ENCODE data around the gene RNF121. TPM values are rescaled to one million over a fixed set of nuclear protein-coding genes. Genes with fewer than 3 reads are reported as not detected.

Gene RNF121
- total and polyA plus RNA-seq, 2 of the 13 experiments (the other 11 are each of a cell fraction or from before 2014, with no cell fraction given): 28.6 to 44.3 TPM

- TF ChIP-seq, protein P1, sequence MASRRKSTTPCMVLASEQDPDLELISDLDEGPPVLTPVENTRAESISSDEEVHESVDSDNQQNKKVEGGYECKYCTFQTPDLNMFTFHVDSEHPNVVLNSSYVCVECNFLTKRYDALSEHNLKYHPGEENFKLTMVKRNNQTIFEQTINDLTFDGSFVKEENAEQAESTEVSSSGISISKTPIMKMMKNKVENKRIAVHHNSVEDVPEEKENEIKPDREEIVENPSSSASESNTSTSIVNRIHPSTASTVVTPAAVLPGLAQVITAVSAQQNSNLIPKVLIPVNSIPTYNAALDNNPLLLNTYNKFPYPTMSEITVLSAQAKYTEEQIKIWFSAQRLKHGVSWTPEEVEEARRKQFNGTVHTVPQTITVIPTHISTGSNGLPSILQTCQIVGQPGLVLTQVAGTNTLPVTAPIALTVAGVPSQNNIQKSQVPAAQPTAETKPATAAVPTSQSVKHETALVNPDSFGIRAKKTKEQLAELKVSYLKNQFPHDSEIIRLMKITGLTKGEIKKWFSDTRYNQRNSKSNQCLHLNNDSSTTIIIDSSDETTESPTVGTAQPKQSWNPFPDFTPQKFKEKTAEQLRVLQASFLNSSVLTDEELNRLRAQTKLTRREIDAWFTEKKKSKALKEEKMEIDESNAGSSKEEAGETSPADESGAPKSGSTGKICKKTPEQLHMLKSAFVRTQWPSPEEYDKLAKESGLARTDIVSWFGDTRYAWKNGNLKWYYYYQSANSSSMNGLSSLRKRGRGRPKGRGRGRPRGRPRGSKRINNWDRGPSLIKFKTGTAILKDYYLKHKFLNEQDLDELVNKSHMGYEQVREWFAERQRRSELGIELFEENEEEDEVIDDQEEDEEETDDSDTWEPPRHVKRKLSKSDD (CRISPR knock-in tag; IDR thresholded peaks at IDR 0.05; ENCODE audit: low read depth): no peak
- no peak for TF ChIP-seq NFE2L2 (IDR thresholded peaks at IDR 0.05; ENCODE audit: low read length)
- TF ChIP-seq ZNF484 (CRISPR knock-in tag; IDR thresholded peaks at IDR 0.05; ENCODE audit: borderline replicate concordance, low read depth): no peak
- no peak for TF ChIP-seq ZNF10 (CRISPR knock-in tag; IDR thresholded peaks at IDR 0.05; ENCODE audit: borderline replicate concordance, low read depth)
- TF ChIP-seq MIER3 (CRISPR knock-in tag; IDR thresholded peaks at IDR 0.05; ENCODE audit: borderline replicate concordance): no peak
- TF ChIP-seq, protein P2, sequence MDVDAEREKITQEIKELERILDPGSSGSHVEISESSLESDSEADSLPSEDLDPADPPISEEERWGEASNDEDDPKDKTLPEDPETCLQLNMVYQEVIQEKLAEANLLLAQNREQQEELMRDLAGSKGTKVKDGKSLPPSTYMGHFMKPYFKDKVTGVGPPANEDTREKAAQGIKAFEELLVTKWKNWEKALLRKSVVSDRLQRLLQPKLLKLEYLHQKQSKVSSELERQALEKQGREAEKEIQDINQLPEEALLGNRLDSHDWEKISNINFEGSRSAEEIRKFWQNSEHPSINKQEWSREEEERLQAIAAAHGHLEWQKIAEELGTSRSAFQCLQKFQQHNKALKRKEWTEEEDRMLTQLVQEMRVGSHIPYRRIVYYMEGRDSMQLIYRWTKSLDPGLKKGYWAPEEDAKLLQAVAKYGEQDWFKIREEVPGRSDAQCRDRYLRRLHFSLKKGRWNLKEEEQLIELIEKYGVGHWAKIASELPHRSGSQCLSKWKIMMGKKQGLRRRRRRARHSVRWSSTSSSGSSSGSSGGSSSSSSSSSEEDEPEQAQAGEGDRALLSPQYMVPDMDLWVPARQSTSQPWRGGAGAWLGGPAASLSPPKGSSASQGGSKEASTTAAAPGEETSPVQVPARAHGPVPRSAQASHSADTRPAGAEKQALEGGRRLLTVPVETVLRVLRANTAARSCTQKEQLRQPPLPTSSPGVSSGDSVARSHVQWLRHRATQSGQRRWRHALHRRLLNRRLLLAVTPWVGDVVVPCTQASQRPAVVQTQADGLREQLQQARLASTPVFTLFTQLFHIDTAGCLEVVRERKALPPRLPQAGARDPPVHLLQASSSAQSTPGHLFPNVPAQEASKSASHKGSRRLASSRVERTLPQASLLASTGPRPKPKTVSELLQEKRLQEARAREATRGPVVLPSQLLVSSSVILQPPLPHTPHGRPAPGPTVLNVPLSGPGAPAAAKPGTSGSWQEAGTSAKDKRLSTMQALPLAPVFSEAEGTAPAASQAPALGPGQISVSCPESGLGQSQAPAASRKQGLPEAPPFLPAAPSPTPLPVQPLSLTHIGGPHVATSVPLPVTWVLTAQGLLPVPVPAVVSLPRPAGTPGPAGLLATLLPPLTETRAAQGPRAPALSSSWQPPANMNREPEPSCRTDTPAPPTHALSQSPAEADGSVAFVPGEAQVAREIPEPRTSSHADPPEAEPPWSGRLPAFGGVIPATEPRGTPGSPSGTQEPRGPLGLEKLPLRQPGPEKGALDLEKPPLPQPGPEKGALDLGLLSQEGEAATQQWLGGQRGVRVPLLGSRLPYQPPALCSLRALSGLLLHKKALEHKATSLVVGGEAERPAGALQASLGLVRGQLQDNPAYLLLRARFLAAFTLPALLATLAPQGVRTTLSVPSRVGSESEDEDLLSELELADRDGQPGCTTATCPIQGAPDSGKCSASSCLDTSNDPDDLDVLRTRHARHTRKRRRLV (CRISPR knock-in tag; IDR thresholded peaks at IDR 0.05): peak; percentile 81; the same call in 1 of the 2 replicates
- peak; percentile 96 for TF ChIP-seq TFDP1 (CRISPR knock-in tag; IDR thresholded peaks at IDR 0.05; ENCODE audit: borderline replicate concordance)
- no peak for TF ChIP-seq RORA (CRISPR knock-in tag; IDR thresholded peaks at IDR 0.05)
- TF ChIP-seq, protein P3, sequence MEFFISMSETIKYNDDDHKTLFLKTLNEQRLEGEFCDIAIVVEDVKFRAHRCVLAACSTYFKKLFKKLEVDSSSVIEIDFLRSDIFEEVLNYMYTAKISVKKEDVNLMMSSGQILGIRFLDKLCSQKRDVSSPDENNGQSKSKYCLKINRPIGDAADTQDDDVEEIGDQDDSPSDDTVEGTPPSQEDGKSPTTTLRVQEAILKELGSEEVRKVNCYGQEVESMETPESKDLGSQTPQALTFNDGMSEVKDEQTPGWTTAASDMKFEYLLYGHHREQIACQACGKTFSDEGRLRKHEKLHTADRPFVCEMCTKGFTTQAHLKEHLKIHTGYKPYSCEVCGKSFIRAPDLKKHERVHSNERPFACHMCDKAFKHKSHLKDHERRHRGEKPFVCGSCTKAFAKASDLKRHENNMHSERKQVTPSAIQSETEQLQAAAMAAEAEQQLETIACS (CRISPR knock-in tag; IDR thresholded peaks at IDR 0.05): no peak
- TF ChIP-seq FOSL1 (CRISPR knock-in tag; IDR thresholded peaks at IDR 0.05; ENCODE audit: borderline replicate concordance): no peak
- TF ChIP-seq SAP130 (CRISPR knock-in tag; IDR thresholded peaks at IDR 0.05; ENCODE audit: low read depth): peak; percentile 79
- no peak for TF ChIP-seq ATF3 (CRISPR knock-in tag; IDR thresholded peaks at IDR 0.05)
- TF ChIP-seq, protein P4, sequence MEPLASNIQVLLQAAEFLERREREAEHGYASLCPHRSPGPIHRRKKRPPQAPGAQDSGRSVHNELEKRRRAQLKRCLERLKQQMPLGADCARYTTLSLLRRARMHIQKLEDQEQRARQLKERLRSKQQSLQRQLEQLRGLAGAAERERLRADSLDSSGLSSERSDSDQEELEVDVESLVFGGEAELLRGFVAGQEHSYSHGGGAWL (CRISPR knock-in tag; IDR thresholded peaks at IDR 0.05): no peak
- TF ChIP-seq, protein P5, sequence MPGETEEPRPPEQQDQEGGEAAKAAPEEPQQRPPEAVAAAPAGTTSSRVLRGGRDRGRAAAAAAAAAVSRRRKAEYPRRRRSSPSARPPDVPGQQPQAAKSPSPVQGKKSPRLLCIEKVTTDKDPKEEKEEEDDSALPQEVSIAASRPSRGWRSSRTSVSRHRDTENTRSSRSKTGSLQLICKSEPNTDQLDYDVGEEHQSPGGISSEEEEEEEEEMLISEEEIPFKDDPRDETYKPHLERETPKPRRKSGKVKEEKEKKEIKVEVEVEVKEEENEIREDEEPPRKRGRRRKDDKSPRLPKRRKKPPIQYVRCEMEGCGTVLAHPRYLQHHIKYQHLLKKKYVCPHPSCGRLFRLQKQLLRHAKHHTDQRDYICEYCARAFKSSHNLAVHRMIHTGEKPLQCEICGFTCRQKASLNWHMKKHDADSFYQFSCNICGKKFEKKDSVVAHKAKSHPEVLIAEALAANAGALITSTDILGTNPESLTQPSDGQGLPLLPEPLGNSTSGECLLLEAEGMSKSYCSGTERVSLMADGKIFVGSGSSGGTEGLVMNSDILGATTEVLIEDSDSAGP (CRISPR knock-in tag; IDR thresholded peaks at IDR 0.05; ENCODE audit: borderline replicate concordance): no peak
These were observed 768 bp upstream of the RNF121 start, which contains the start of gene XNDC1N (continued) for GRCh38 chr11:71927820-71928736.

All from HepG2 (cell line).